WTC11 (cell line): ENCODE measurements around the gene BCL2L1. TPM values are rescaled to one million over a fixed set of nuclear protein-coding genes. Genes with fewer than 3 reads are reported as not detected.

Experiments used
- ATAC-seq: fragments of 200-7000 bp; cut with Tn5 transposase; 2 replicates; pipeline ENCODE4 v1.10.0; 2021; ENCODE audit warnings: mild to moderate bottlenecking, moderate library complexity
- CTCF ChIA-PET: fragments of 300-600 bp; sonication (Branson Sonifier 250); formaldehyde crosslinking; loops from one replicate; lab custom pipeline; 2021; ENCODE audit warnings: antibody characterized with exemption; lab: Charles Lee
- POLR2A ChIA-PET: fragments of 350-600 bp; sonication (Branson Sonifier 250); formaldehyde crosslinking; loops from one replicate; lab custom pipeline; 2021; ENCODE audit warnings: antibody characterized with exemption; lab: Charles Lee
- DNase-seq: peaks from one replicate; pipeline ENCODE4 v3.0.0; 2021; ENCODE audit warnings: low spot score
- H3K27ac Mint-ChIP-seq: 2 replicates; pipeline ENCODE4 v1.8.0; 2021; ENCODE audit warnings: mixed read lengths
- H3K27me3 Mint-ChIP-seq: 2 replicates; pipeline ENCODE4 v1.8.0; 2021; ENCODE audit warnings: low read depth, mild to moderate bottlenecking, moderate library complexity, mixed read lengths
- H3K36me3 Mint-ChIP-seq: 2 replicates; pipeline ENCODE4 v1.8.0; 2021; ENCODE audit warnings: mixed read lengths
- H3K4me1 Mint-ChIP-seq: 2 replicates; pipeline ENCODE4 v1.8.0; 2022; ENCODE audit warnings: mixed read lengths
- H3K4me3 Mint-ChIP-seq: 2 replicates; pipeline ENCODE4 v1.8.0; 2021; ENCODE audit warnings: mild to moderate bottlenecking, moderate library complexity, mixed read lengths
- H3K9me3 Mint-ChIP-seq: 2 replicates; pipeline ENCODE4 v1.8.0; 2021; ENCODE audit warnings: mixed read lengths
- ARID4B ChIP-seq: sonication (generic); formaldehyde crosslinking; IDR thresholded peaks from 2 replicates; pipeline ENCODE4 v1.8.0; 2023; ENCODE audit warnings: missing genetic modification reagents, mild to moderate bottlenecking, borderline replicate concordance
- ATF3 ChIP-seq: sonication (generic); formaldehyde crosslinking; conservative IDR thresholded peaks from 2 replicates; pipeline ENCODE4 v1.8.1; 2022; ENCODE audit warnings: mild to moderate bottlenecking, missing genetic modification reagents
- CBFB ChIP-seq: sonication (generic); formaldehyde crosslinking; IDR thresholded peaks from 2 replicates; pipeline ENCODE4 v1.8.1; 2022; ENCODE audit warnings: mild to moderate bottlenecking, low read depth, missing genetic modification reagents
- E2F1 ChIP-seq: sonication (generic); formaldehyde crosslinking; IDR thresholded peaks from 2 replicates; pipeline ENCODE4 v1.8.0; 2022; ENCODE audit warnings: mild to moderate bottlenecking, missing genetic modification reagents
- ELF4 ChIP-seq: sonication (generic); formaldehyde crosslinking; IDR thresholded peaks from 2 replicates; pipeline ENCODE4 v1.8.1; 2022; ENCODE audit warnings: low read depth, mild to moderate bottlenecking, moderate library complexity, missing genetic modification reagents
- GTF2I ChIP-seq: fragments of 250-450 bp; sonication (Bioruptor Pico); conservative IDR thresholded peaks from 2 replicates; pipeline ENCODE4 v1.4.0; 2021; ENCODE audit warnings: mild to moderate bottlenecking
- HMGXB4 ChIP-seq: sonication (generic); formaldehyde crosslinking; IDR thresholded peaks from 2 replicates; pipeline ENCODE4 v1.8.1; 2023; ENCODE audit warnings: mild to moderate bottlenecking, moderate library complexity, missing genetic modification reagents
- IRF1 ChIP-seq: sonication (generic); formaldehyde crosslinking; IDR thresholded peaks from 2 replicates; pipeline ENCODE4 v1.8.0; 2023; ENCODE audit warnings: missing genetic modification reagents
- MXD4 ChIP-seq: fragments of 250-450 bp; sonication (Bioruptor Pico); IDR thresholded peaks from 2 replicates; pipeline ENCODE4 v1.8.0; 2021; ENCODE audit warnings: mild to moderate bottlenecking, moderate library complexity, borderline replicate concordance
- NFE2L1 ChIP-seq: sonication (generic); formaldehyde crosslinking; IDR thresholded peaks from 2 replicates; pipeline ENCODE4 v1.8.1; 2023; ENCODE audit warnings: missing genetic modification reagents
- OVOL2 ChIP-seq: fragments of 250-450 bp; sonication (Bioruptor Pico); IDR thresholded peaks from 2 replicates; pipeline ENCODE4 v1.9.0; 2021; ENCODE audit warnings: mild to moderate bottlenecking, borderline replicate concordance
- PREB ChIP-seq: sonication (generic); formaldehyde crosslinking; IDR thresholded peaks from 2 replicates; pipeline ENCODE4 v1.8.1; 2022; ENCODE audit warnings: mild to moderate bottlenecking, missing genetic modification reagents, moderate library complexity, borderline replicate concordance
- SMAD3 ChIP-seq: sonication (generic); formaldehyde crosslinking; IDR thresholded peaks from 2 replicates; pipeline ENCODE4 v1.8.0; 2022; ENCODE audit warnings: missing genetic modification reagents, mild to moderate bottlenecking, borderline replicate concordance
- SMAD4 ChIP-seq: sonication (generic); formaldehyde crosslinking; IDR thresholded peaks from 2 replicates; pipeline ENCODE4 v1.8.0; 2022; ENCODE audit warnings: mild to moderate bottlenecking, missing genetic modification reagents
- SP1 ChIP-seq: sonication (generic); formaldehyde crosslinking; conservative IDR thresholded peaks from 2 replicates; pipeline ENCODE4 v1.8.1; 2022; ENCODE audit warnings: missing genetic modification reagents
- ZBTB21 ChIP-seq: sonication (generic); formaldehyde crosslinking; IDR thresholded peaks from 2 replicates; pipeline ENCODE4 v1.8.1; 2023; ENCODE audit warnings: mild to moderate bottlenecking, missing genetic modification reagents, borderline replicate concordance
- ZBTB43 ChIP-seq: sonication (generic); formaldehyde crosslinking; IDR thresholded peaks from 2 replicates; pipeline ENCODE4 v1.8.1; 2023; ENCODE audit warnings: mild to moderate bottlenecking, missing genetic modification reagents
- ZNF138 ChIP-seq: sonication (generic); formaldehyde crosslinking; conservative IDR thresholded peaks from 2 replicates; pipeline ENCODE4 v1.8.1; 2022; ENCODE audit warnings: mild to moderate bottlenecking, moderate library complexity, missing genetic modification reagents
- ZNF281 ChIP-seq: sonication (generic); formaldehyde crosslinking; IDR thresholded peaks from 2 replicates; pipeline ENCODE4 v1.8.0; 2023; ENCODE audit warnings: mild to moderate bottlenecking, missing genetic modification reagents
- ZNF671 ChIP-seq: fragments of 250-450 bp; sonication (Bioruptor Pico); IDR thresholded peaks from 2 replicates; pipeline ENCODE4 v1.8.0; 2021; ENCODE audit warnings: mild to moderate bottlenecking
- total RNA-seq: library from RNA; stranded (reverse); gene quantifications from 3 replicates; pipeline ENCODE4 v1.2.3, GENCODE V29; 2021

BCL2L1 gene
- total RNA-seq, 1 experiment from 2014 or later = 62.0 TPM

- no peak for ATAC-seq
- CTCF ChIA-PET = interaction anchor here (1.2 to 2.7 kb wide), 4 partner anchors 9 to 86 kb away, joined by 3 to 7 read pairs (median 6); no protein-coding TSS in a partner anchor
- Mint-ChIP-seq H3K4me3 (no peak overlapping the region), H3K4me1 (no peaks in the 10 kb centered on the region), H3K27ac (no peak overlapping the region), H3K36me3 (no peaks in the 10 kb centered on the region), H3K9me3 (no peaks in the 10 kb centered on the region), H3K27me3 (no peaks in the 10 kb centered on the region; the same call in 1 of the 2 replicates)
- no peak for DNase-seq
- POLR2A ChIA-PET = no interaction called here
- no peak for TF ChIP-seq ZNF281 (CRISPR knock-in tag)
- no peak for TF ChIP-seq ELF4 (CRISPR knock-in tag)
- TF ChIP-seq CBFB = no peak
- no peak for TF ChIP-seq IRF1 (CRISPR knock-in tag)
- TF ChIP-seq ATF3 = no peak
- no peak for TF ChIP-seq HMGXB4 (CRISPR knock-in tag)
- no peak for TF ChIP-seq SP1 (CRISPR knock-in tag)
- no peak for TF ChIP-seq ZBTB43 (CRISPR knock-in tag)
- TF ChIP-seq MXD4 (CRISPR knock-in tag) = no peak
- no peak for TF ChIP-seq ZBTB21 (CRISPR knock-in tag)
- no peak for TF ChIP-seq ZNF138
- no peak for TF ChIP-seq SMAD3 (CRISPR knock-in tag)
- no peak for TF ChIP-seq PREB (CRISPR knock-in tag)
- no peak for TF ChIP-seq OVOL2
- TF ChIP-seq NFE2L1 = no peak
- TF ChIP-seq E2F1 (CRISPR knock-in tag) = no peak
- no peak for TF ChIP-seq ARID4B (CRISPR knock-in tag)
- TF ChIP-seq GTF2I (CRISPR knock-in tag) = no peak
- no peak for TF ChIP-seq ZNF671 (CRISPR knock-in tag)
- no peak for TF ChIP-seq SMAD4
Measured at GRCh38 chr20:31642837-31643236, 79.8 kb downstream of the BCL2L1 start.
